ENCODE results near the gene ZNF155.

The ZNF155 gene

GRCh38 chr19:44002212-44002565 is 18.2 kb downstream of the ZNF155 start (continued):
- TF ChIP-seq FEZF1 (tag by site-specific recombination; IDR thresholded peaks at IDR 0.05) (no peak), ZNF311 (tag by site-specific recombination; IDR thresholded peaks at IDR 0.05; ENCODE audit: borderline replicate concordance) (no peak), ZNF366 (tag by site-specific recombination; conservative IDR thresholded peaks at IDR 0.05) (0 out of 2 replicates have a peak, but pooled peaks have one; percentile 11), ZNF423 (tag by site-specific recombination; IDR thresholded peaks at IDR 0.05) (no peak), ATF2 (tag by site-specific recombination; IDR thresholded peaks at IDR 0.05; ENCODE audit: low read depth) (no peak), OVOL3 (tag by site-specific recombination; IDR thresholded peaks at IDR 0.05) (no peak), ZNF404 (tag by site-specific recombination; IDR thresholded peaks at IDR 0.05) (peak; percentile 9; the same call in 1 of the 2 replicates), ZNF19 (tag by site-specific recombination; IDR thresholded peaks at IDR 0.05; ENCODE audit: low read depth) (no peak), ZNF266 (tag by site-specific recombination; IDR thresholded peaks at IDR 0.05; ENCODE audit: low read depth) (no peak), ZNF391 (tag by site-specific recombination; IDR thresholded peaks at IDR 0.05; ENCODE audit: borderline replicate concordance, low read depth) (no peak), ZNF76 (tag by site-specific recombination; IDR thresholded peaks at IDR 0.05; ENCODE audit: borderline replicate concordance, low read depth) (no peak), ZFP41 (tag by site-specific recombination; IDR thresholded peaks at IDR 0.05; ENCODE audit: borderline replicate concordance) (no peak), ZNF248 (tag by site-specific recombination; IDR thresholded peaks at IDR 0.05) (no peak), ZNF184 (tag by site-specific recombination; IDR thresholded peaks at IDR 0.05) (no peak), ZNF660 (tag by site-specific recombination; IDR thresholded peaks at IDR 0.05) (no peak), ZNF341 (tag by site-specific recombination; IDR thresholded peaks at IDR 0.05; ENCODE audit: low read depth) (0 out of 2 replicates have a peak, but pooled peaks have one; percentile 12), HOXD13 (CRISPR knock-in tag; IDR thresholded peaks at IDR 0.05; ENCODE audit: borderline replicate concordance) (no peak), ZNF701 (tag by site-specific recombination; IDR thresholded peaks at IDR 0.05) (no peak), ZNF488 (tag by site-specific recombination; IDR thresholded peaks at IDR 0.05) (no peak), ZNF549 (tag by site-specific recombination; IDR thresholded peaks at IDR 0.05) (no peak), ZNF133 (tag by site-specific recombination; IDR thresholded peaks at IDR 0.05) (no peak; the same call in 1 of the 2 replicates)

- peak within 1 kb of the TSS; percentile 52 for H3K4me3 ChIP-seq (ENCODE audit: low read depth, low read length)
- H3K36me3 ChIP-seq (ENCODE audit: control insufficient read depth in 2 of 2, insufficient read depth in 1 of 2, low read length in 2 of 2), result peaks cover 16 to 39% of the 10 kb centered on the region in 2 experiments
- CTCF ChIA-PET, result interaction anchor here (0.6 to 1.4 kb wide), 2 partner anchors 10 to 162 kb away, joined by 3 to 4 read pairs; partner anchors contain the start of gene ZNF226
- H3K27ac ChIP-seq (ENCODE audit: extremely low read depth, low read depth, low read length), result peak within 1 kb of the TSS; percentile 55
- peaks cover 10% of the 10 kb centered on the region for H3K4me1 ChIP-seq (ENCODE audit: control insufficient read depth, insufficient read depth, low read length)
- POLR2A ChIA-PET, result interaction anchor here (0.8 to 3.8 kb wide), 7 partner anchors 18 to 162 kb away, joined by 3 to 17 read pairs (median 8); partner anchors contain the start of genes ZNF155, ZNF221, ZNF223 and ZNF225
- peaks cover 11% of the 10 kb centered on the region for H3K9me3 ChIP-seq (ENCODE audit: control insufficient read depth, insufficient read depth, low read depth, low read length)
- TF ChIP-seq ZNF777 (tag by site-specific recombination; IDR thresholded peaks at IDR 0.05; ENCODE audit: borderline replicate concordance) (0 out of 2 replicates have a peak, but pooled peaks have one; percentile 8), ZNF155 (tag by site-specific recombination; IDR thresholded peaks at IDR 0.05) (no peak), ZNF645 (tag by site-specific recombination; IDR thresholded peaks at IDR 0.05) (no peak), ZBTB21 (tag by site-specific recombination; IDR thresholded peaks at IDR 0.05) (peak; percentile 83; the same call in 1 of the 2 replicates), ZNF529 (tag by site-specific recombination; IDR thresholded peaks at IDR 0.05; ENCODE audit: insufficient replicate concordance) (no peak), WT1 (tag by site-specific recombination; IDR thresholded peaks at IDR 0.05) (0 out of 2 replicates have a peak, but pooled peaks have one; percentile 41), ZBTB11 (tag by site-specific recombination; conservative IDR thresholded peaks at IDR 0.05; ENCODE audit: low read depth) (peak; percentile 96), ZNF24 (tag by site-specific recombination; IDR thresholded peaks at IDR 0.05) (peak; percentile 84)
Observed at GRCh38 chr19:44002566-44003460, 18.8 kb downstream of the ZNF155 start, which contains the start of gene ZNF230. ZNF230 (plus strand) TSS chr19:44002957; CDS start chr19:44007079, 4,122 bp downstream.
